ENCODE data around the gene CLP1. TPM values are rescaled to one million over a fixed set of nuclear protein-coding genes. Genes with fewer than 3 reads are reported as not detected.
A peak's percentile ranks its signal among the peaks of the same experiment; 100 is the strongest.

Gene CLP1
- total RNA-seq, 2 experiments from 2014 or later, result 21.8 to 24.2 TPM

DNA sequence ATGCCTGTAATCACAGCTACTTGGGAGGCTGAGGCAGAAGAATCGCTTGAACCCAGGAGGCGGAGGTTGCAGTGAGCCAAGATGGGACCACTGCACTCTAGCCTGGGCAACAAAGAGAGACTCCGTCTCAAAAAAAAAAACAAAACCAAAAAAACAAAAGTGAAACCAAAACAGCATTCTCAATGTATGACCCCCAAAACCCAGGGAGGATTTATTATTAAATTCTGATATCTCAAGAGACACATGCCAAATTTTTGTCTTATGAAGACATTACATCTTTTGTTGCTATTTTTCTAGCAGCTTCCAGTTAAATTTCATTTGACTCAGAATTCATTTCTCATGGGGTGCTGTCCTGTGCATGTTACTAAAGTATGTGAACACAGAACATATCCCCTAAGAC is 4.9 kb upstream of the CLP1 start:
- peaks cover 47% of the 10 kb centered on the region for H3K4me1 Mint-ChIP-seq (ENCODE audit: low read depth)
- H3K9me3 Mint-ChIP-seq, result no peaks in the 10 kb centered on the region
- POLR2A ChIA-PET, result no interaction called here
- Histone ChIP-seq H3K27me3 (ENCODE audit: control insufficient read depth in 1 of 2, insufficient read depth in 2 of 2, low read length in 2 of 2) (peaks cover 17 to 18% of the 10 kb centered on the region in 2 experiments), H3K27ac (ENCODE audit: low read depth in 1 of 2, low read length in 2 of 2) (no peak overlapping the region), H3K4me1 (ENCODE audit: insufficient read depth, low read length) (peaks cover 37% of the 10 kb centered on the region), H3K9me3 (ENCODE audit: control insufficient read depth in 1 of 2, insufficient read depth in 1 of 2, low read length in 2 of 2) (peaks cover 0 to 6% of the 10 kb centered on the region in 2 experiments), H3K36me3 (ENCODE audit: insufficient read depth, low read length) (no peaks in the 10 kb centered on the region), H3K4me3 (ENCODE audit: low read length) (peak overlapping the region; percentile 28)
- H3K27ac Mint-ChIP-seq, result peak overlapping the region; percentile 66
- DNase-seq, result no peak
- CTCF ChIA-PET, result interaction anchor here (1.2 to 1.3 kb wide), 3 partner anchors 8 to 148 kb away, joined by 3 to 5 read pairs (median 3); no protein-coding TSS in a partner anchor
- intact Hi-C loops (cut with DNase I, micrococcal nuclease), result no loop called here
- peaks cover 29% of the 10 kb centered on the region for H3K27me3 Mint-ChIP-seq
- peak overlapping the region; percentile 62 for H3K4me3 Mint-ChIP-seq
- H3K36me3 Mint-ChIP-seq (ENCODE audit: low read depth), result peaks cover 3% of the 10 kb centered on the region
- ATAC-seq (ENCODE audit: poor library complexity), result no peak
- TF ChIP-seq, protein P1, sequence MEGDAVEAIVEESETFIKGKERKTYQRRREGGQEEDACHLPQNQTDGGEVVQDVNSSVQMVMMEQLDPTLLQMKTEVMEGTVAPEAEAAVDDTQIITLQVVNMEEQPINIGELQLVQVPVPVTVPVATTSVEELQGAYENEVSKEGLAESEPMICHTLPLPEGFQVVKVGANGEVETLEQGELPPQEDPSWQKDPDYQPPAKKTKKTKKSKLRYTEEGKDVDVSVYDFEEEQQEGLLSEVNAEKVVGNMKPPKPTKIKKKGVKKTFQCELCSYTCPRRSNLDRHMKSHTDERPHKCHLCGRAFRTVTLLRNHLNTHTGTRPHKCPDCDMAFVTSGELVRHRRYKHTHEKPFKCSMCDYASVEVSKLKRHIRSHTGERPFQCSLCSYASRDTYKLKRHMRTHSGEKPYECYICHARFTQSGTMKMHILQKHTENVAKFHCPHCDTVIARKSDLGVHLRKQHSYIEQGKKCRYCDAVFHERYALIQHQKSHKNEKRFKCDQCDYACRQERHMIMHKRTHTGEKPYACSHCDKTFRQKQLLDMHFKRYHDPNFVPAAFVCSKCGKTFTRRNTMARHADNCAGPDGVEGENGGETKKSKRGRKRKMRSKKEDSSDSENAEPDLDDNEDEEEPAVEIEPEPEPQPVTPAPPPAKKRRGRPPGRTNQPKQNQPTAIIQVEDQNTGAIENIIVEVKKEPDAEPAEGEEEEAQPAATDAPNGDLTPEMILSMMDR (IDR thresholded peaks at IDR 0.05), result no peak

DNA sequence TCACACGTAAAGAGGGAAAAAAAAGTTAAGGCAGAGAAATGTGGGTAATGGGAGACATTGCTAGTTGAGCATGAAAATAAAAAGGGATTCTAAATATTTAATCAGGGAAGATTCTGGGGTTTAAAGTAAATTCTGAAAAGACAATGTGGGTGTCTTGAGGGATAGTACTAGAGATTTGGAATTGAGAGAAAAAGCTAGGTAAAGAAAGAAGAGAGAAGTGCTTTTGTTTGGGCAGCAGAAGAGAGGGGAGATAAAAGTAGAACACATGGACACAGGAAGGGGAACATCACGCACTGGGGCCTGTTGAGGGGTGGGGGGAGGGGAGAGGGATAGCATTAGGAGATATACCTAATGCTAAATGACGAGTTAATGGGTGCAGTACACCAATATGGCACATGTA is 4.4 kb upstream of the CLP1 start:
- POLR2A ChIA-PET, result interaction anchor here (1.0 to 1.2 kb wide), 2 partner anchors 86 to 88 kb away, joined by 3 read pairs; partner anchors contain the start of genes SELENOH and UBE2L6
- ATAC-seq (ENCODE audit: poor library complexity) (no peak), DNase-seq (no peak)
- no peaks in the 10 kb centered on the region for H3K9me3 Mint-ChIP-seq
- no peaks in the 10 kb centered on the region for H3K36me3 ChIP-seq (ENCODE audit: insufficient read depth, low read length)
- TF ChIP-seq, protein P1 (IDR thresholded peaks at IDR 0.05), result no peak
- peak overlapping the region; percentile 66 for H3K27ac Mint-ChIP-seq
- peaks cover 47% of the 10 kb centered on the region for H3K4me1 Mint-ChIP-seq (ENCODE audit: low read depth)
- H3K36me3 Mint-ChIP-seq (ENCODE audit: low read depth), result peaks cover 8% of the 10 kb centered on the region
- H3K27me3 Mint-ChIP-seq, result peaks cover 24% of the 10 kb centered on the region
- no peak overlapping the region for H3K4me3 ChIP-seq (ENCODE audit: low read length)
- H3K27me3 ChIP-seq (ENCODE audit: control insufficient read depth in 1 of 2, insufficient read depth in 2 of 2, low read length in 2 of 2), result peaks cover 12 to 13% of the 10 kb centered on the region in 2 experiments
- H3K4me3 Mint-ChIP-seq, result peak overlapping the region; percentile 3
- CTCF ChIA-PET, result interaction anchor here (1.2 kb wide), 2 partner anchors 8 to 85 kb away, joined by 3 to 5 read pairs; no protein-coding TSS in a partner anchor
- peaks cover 0 to 6% of the 10 kb centered on the region in 2 experiments for H3K9me3 ChIP-seq (ENCODE audit: control insufficient read depth in 1 of 2, insufficient read depth in 1 of 2, low read length in 2 of 2)
- no peak overlapping the region for H3K27ac ChIP-seq (ENCODE audit: low read depth in 1 of 2, low read length in 2 of 2)
- intact Hi-C loops (cut with DNase I, micrococcal nuclease), result no loop called here
- peaks cover 35% of the 10 kb centered on the region for H3K4me1 ChIP-seq (ENCODE audit: insufficient read depth, low read length)

DNA sequence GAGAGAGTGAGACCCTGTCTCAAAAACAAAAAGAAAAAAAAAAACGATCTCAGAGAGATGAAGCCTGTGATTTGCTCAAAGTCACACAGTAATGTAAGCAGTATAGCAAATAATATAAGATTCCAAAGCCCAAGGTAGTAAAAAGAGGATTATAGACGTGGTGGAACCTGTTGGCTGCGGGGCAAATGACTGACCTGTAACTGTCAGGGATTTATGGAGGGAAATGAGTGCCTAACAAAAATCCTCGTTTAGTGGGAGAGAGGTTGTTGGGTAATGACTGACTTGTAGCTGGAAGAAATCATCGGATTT is 723 bp upstream of the CLP1 start:
- CTCF ChIA-PET, result interaction anchor here (1.1 to 1.5 kb wide), 5 partner anchors 8 to 321 kb away, joined by 3 to 5 read pairs (median 3); partner anchors contain the start of genes SSRP1 and UBE2L6
- ATAC-seq (ENCODE audit: poor library complexity) (no peak), DNase-seq (no peak)
- H3K4me3 ChIP-seq (ENCODE audit: low read length), result peak overlapping the region; percentile 93
- peaks cover 27% of the 10 kb centered on the region for H3K36me3 ChIP-seq (ENCODE audit: insufficient read depth, low read length)
- peak overlapping the region; percentile 96 for H3K4me3 Mint-ChIP-seq
- no peaks in the 10 kb centered on the region for H3K27me3 ChIP-seq (ENCODE audit: control insufficient read depth in 1 of 2, insufficient read depth in 2 of 2, low read length in 2 of 2)
- POLR2A ChIA-PET, result interaction anchor here (0.7 to 2.3 kb wide), 6 partner anchors 12 to 332 kb away, joined by 3 to 9 read pairs (median 4); partner anchors contain the start of genes MED19, SELENOH, TMX2 and TNKS1BP1
- peak overlapping the region; percentile 90 for H3K27ac Mint-ChIP-seq
- peaks cover 25% of the 10 kb centered on the region for H3K4me1 ChIP-seq (ENCODE audit: insufficient read depth, low read length)
- peaks cover 36% of the 10 kb centered on the region for H3K36me3 Mint-ChIP-seq (ENCODE audit: low read depth)
- peak overlapping the region; percentile 92 to 93 for H3K27ac ChIP-seq (ENCODE audit: low read depth in 1 of 2, low read length in 2 of 2)
- peaks cover 21% of the 10 kb centered on the region for H3K4me1 Mint-ChIP-seq (ENCODE audit: low read depth)
- H3K9me3 ChIP-seq (ENCODE audit: control insufficient read depth in 1 of 2, insufficient read depth in 1 of 2, low read length in 2 of 2), result no peaks in the 10 kb centered on the region
- no peaks in the 10 kb centered on the region for H3K9me3 Mint-ChIP-seq
- TF ChIP-seq, protein P1 (IDR thresholded peaks at IDR 0.05), result no peak
- no peaks in the 10 kb centered on the region for H3K27me3 Mint-ChIP-seq
- intact Hi-C loops (cut with DNase I, micrococcal nuclease), result loop anchor here in 1 of 2 experiments (1.0 to 5.0 kb wide), 2 partner anchors 10 to 330 kb away; no protein-coding TSS in a partner anchor
